IPS-18a (cell line): Measurements from ENCODE around the gene SGIP1.
A peak's percentile ranks its signal among the peaks of the same experiment; 100 is the strongest.

Experiments
- H3K27ac ChIP-seq: one replicate; pipeline ENCODE4 v1.5.1; 2013; ENCODE audit warnings: low read length
- H3K27me3 ChIP-seq: one replicate; pipeline ENCODE4 v1.6.1; 2013; ENCODE audit warnings: mild to moderate bottlenecking, low read length; ENCODE audit not compliant: control insufficient read depth, insufficient read depth
- H3K36me3 ChIP-seq: one replicate; pipeline ENCODE4 v1.6.1; 2013; ENCODE audit warnings: low read depth, low read length; ENCODE audit not compliant: control insufficient read depth
- H3K4me1 ChIP-seq: one replicate; pipeline ENCODE4 v1.6.1; 2013; ENCODE audit warnings: low read depth, low read length; ENCODE audit not compliant: control insufficient read depth
- H3K4me3 ChIP-seq: one replicate; pipeline ENCODE4 v1.5.1; 2013; ENCODE audit warnings: low read length
- H3K9ac ChIP-seq: one replicate; pipeline ENCODE4 v1.6.1; 2013; ENCODE audit warnings: mild to moderate bottlenecking, low read length, moderate library complexity
- H3K9me3 ChIP-seq: one replicate; pipeline ENCODE4 v1.6.1; 2013; ENCODE audit warnings: low read depth, low read length; ENCODE audit not compliant: control insufficient read depth

SGIP1 gene

DNA sequence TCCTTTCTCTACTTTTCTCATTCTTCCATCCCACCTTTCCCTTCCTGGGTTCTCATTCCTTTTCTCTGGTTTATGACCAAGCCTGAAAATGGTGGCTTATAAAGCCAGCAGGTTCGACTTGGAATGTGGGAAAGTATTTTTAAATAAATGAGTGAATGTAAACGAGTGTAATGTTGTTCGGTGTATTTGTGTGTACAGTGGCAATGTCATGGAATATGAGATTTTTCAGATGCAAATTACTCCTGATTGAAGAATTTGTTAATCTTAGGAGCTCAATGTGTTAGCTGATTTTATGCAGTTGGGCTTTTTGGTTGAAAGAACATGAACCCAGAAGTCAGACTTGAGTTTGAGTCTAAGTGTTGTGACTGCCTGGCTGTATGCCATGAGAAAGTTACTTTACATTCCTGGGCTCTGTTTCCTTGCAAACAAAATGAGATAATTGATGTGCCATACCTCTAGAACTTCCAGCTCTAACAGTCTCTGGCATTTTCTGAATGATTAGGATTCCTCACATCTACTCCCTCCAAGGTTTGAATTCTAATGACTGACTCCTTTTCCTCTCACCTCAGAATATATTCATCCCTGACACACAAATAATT lies 6.6 kb downstream of the SGIP1 start:
- Histone ChIP-seq H3K4me1 (peaks cover 7% of the 10 kb centered on the region), H3K9ac (no peak overlapping the region), H3K27ac (no peak overlapping the region), H3K27me3 (no peaks in the 10 kb centered on the region), H3K4me3 (no peak overlapping the region), H3K36me3 (no peaks in the 10 kb centered on the region), H3K9me3 (no peaks in the 10 kb centered on the region)

DNA sequence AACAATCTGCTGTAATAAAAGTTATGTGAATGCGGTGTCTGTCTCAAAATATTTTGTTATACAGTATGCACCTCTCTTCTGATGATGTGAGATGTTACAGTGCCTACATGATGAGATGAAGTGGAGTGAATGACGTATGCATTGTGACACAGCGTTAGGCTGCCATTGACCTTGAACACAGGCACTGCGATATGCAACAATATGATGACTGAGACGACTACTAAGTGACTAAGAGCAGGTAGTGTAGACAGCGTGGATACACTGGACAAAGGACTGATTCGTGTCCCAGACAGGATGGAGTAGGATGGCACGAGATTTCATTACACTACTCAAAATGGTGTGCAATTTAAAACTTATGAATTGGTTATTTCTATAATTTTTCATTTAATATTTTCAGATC lies 8.4 kb downstream of the SGIP1 start:
- H3K27ac ChIP-seq: no peak overlapping the region
- no peak overlapping the region for H3K9ac ChIP-seq
- H3K4me3 ChIP-seq: no peak overlapping the region
- H3K27me3 ChIP-seq: no peaks in the 10 kb centered on the region
- H3K9me3 ChIP-seq: no peaks in the 10 kb centered on the region
- H3K36me3 ChIP-seq: no peaks in the 10 kb centered on the region
- H3K4me1 ChIP-seq: peaks cover 7% of the 10 kb centered on the region

GRCh38 chr1:66542811-66543767 lies 9.1 kb downstream of the SGIP1 start:
- no peaks in the 10 kb centered on the region for H3K27me3 ChIP-seq
- no peaks in the 10 kb centered on the region for H3K36me3 ChIP-seq
- H3K4me3 ChIP-seq: no peak overlapping the region
- no peak overlapping the region for H3K9ac ChIP-seq
- H3K4me1 ChIP-seq: peaks cover 7% of the 10 kb centered on the region
- H3K9me3 ChIP-seq: no peaks in the 10 kb centered on the region
- H3K27ac ChIP-seq: no peak overlapping the region

- Histone ChIP-seq H3K9me3 (no peaks in the 10 kb centered on the region), H3K9ac (no peak overlapping the region), H3K36me3 (no peaks in the 10 kb centered on the region), H3K4me1 (no peaks in the 10 kb centered on the region), H3K4me3 (no peak overlapping the region), H3K27ac (no peak overlapping the region), H3K27me3 (no peaks in the 10 kb centered on the region)
Measured at GRCh38 chr1:66546047-66546810, 12.3 kb downstream of the SGIP1 start.

DNA sequence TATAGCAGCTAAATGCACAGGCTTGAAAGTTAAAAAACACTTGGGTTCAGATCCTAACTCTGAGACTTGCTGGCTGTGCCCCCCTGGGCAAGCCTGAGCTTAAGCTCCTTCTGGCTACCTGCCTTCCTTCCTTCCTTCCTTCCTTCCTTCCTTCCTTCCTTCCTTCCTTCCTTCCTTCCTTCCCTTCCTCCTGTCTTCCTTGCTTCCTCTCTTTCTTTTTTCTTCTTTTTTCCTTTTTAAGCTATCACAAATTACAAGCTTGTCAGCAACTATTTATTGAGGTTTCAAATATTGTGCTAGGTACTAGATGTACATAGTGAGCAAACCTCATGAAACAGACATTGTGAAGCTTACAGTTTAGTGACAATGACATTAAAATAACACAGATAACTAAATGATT lies 15.1 kb downstream of the SGIP1 start:
- Histone ChIP-seq H3K9ac (no peak overlapping the region), H3K27ac (no peak overlapping the region), H3K27me3 (no peaks in the 10 kb centered on the region), H3K36me3 (no peaks in the 10 kb centered on the region), H3K4me3 (no peak overlapping the region), H3K9me3 (no peaks in the 10 kb centered on the region), H3K4me1 (peaks cover 9% of the 10 kb centered on the region)

GRCh38 chr1:66550243-66550642 lies 16.3 kb downstream of the SGIP1 start:
- H3K36me3 ChIP-seq: no peaks in the 10 kb centered on the region
- H3K4me1 ChIP-seq: peaks cover 9% of the 10 kb centered on the region
- no peak overlapping the region for H3K27ac ChIP-seq
- no peaks in the 10 kb centered on the region for H3K27me3 ChIP-seq
- H3K9ac ChIP-seq: no peak overlapping the region
- H3K9me3 ChIP-seq: no peaks in the 10 kb centered on the region
- H3K4me3 ChIP-seq: no peak overlapping the region

DNA sequence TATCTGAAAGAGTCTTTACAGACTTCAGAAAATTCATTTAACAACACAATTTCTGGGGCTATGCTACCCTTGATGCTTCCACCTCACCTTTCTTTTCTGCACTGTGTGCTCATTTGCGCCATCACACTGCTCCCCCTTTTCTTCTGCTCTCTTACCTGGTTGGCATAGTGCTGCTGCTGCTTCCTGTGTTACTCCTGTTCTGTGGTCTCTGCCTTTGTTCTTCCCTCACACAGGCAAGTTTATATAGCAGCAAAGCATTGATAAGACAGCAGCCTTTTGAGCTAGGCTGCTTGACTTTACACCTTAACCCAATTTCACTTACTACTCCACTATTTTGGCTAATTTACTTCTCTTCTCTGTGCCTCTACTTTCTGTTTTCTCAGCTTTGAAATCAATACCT lies 18.3 kb downstream of the SGIP1 start:
- no peaks in the 10 kb centered on the region for H3K27me3 ChIP-seq
- no peak overlapping the region for H3K9ac ChIP-seq
- H3K36me3 ChIP-seq: no peaks in the 10 kb centered on the region
- H3K4me1 ChIP-seq: peaks cover 9% of the 10 kb centered on the region
- no peaks in the 10 kb centered on the region for H3K9me3 ChIP-seq
- no peak overlapping the region for H3K27ac ChIP-seq
- no peak overlapping the region for H3K4me3 ChIP-seq

GRCh38 chr1:66552829-66553228 lies 18.9 kb downstream of the SGIP1 start:
- Histone ChIP-seq H3K36me3 (no peaks in the 10 kb centered on the region), H3K27ac (peak overlapping the region; percentile 4), H3K4me1 (peaks cover 9% of the 10 kb centered on the region), H3K9ac (no peak overlapping the region), H3K27me3 (no peaks in the 10 kb centered on the region), H3K4me3 (no peak overlapping the region), H3K9me3 (no peaks in the 10 kb centered on the region)

- no peak overlapping the region for H3K4me3 ChIP-seq
- H3K27ac ChIP-seq: no peak overlapping the region
- no peak overlapping the region for H3K9ac ChIP-seq
- no peaks in the 10 kb centered on the region for H3K9me3 ChIP-seq
- no peaks in the 10 kb centered on the region for H3K27me3 ChIP-seq
- no peaks in the 10 kb centered on the region for H3K36me3 ChIP-seq
- peaks cover 9% of the 10 kb centered on the region for H3K4me1 ChIP-seq
Measured at GRCh38 chr1:66553846-66554245, 19.9 kb downstream of the SGIP1 start.

- Histone ChIP-seq H3K27me3 (no peaks in the 10 kb centered on the region), H3K36me3 (no peaks in the 10 kb centered on the region), H3K9ac (no peak overlapping the region), H3K9me3 (no peaks in the 10 kb centered on the region), H3K4me1 (peaks cover 9% of the 10 kb centered on the region), H3K27ac (no peak overlapping the region), H3K4me3 (no peak overlapping the region)
Measured at GRCh38 chr1:66556161-66556611, 22.2 kb downstream of the SGIP1 start.

DNA sequence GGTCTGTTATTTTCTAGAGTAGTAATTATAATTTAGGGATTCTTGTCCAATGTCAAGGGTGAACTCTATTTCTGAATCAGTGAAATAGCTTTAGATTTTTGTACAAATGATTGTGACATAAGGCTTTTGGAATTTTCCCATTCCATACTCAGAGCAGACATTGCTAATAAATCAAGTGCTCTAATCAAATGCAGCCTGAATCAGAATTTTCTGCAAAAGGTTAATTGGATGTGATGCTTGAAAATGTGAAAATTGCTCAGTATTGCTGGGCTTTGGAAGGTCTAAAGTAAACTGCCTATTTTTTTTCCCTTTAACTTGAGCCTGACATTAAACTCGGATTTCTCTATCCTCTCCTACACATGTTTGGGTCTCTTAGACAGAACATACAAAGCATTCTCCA lies 23.2 kb downstream of the SGIP1 start:
- Histone ChIP-seq H3K4me3 (no peak overlapping the region), H3K36me3 (no peaks in the 10 kb centered on the region), H3K4me1 (peaks cover 9% of the 10 kb centered on the region), H3K27ac (no peak overlapping the region), H3K9ac (no peak overlapping the region), H3K27me3 (no peaks in the 10 kb centered on the region), H3K9me3 (no peaks in the 10 kb centered on the region)
